Dedifferentiated amniotic fluid mesenchymal stem cell (primary cell): ENCODE data around the gene PDYN.

Experiments
- DNase-seq: peaks from one replicate; pipeline ENCODE4 v3.0.0-alpha.2; 2016; ENCODE audit errors: extremely low spot score

Gene PDYN

DNA sequence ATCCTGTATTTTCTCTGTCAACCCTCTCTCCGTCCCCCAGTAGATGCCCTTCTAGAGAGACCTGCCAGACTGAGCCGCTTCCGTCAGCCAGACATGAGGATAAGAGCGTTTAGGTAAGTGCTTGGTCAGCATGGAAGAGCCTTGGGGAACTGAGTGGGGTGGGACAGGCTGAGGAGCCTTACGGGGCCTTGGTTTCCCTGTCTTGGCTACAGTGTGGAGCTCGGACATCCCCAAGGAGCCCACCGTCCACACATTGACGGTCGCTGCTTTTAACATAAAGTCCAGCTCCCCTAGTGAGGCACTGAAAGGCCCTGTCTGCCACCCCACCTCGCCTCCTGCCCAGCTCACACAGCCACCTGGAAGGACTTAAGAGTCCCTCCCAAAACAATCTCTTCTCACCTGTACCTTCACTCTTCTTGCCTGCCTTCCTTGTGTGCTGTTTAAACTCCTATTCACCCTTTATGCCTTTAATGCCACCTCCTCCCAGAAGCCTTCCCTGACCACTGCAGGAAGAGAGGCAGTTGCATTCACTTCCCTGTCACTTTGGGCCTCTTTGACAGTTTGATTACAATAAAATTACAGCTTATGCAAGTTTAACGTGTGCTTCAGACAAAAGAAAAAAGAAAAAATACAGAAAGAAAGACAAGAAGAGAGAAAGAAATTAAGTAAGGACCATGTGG is 42.3 kb downstream of the PDYN start:
- DNase-seq: no peak

DNA sequence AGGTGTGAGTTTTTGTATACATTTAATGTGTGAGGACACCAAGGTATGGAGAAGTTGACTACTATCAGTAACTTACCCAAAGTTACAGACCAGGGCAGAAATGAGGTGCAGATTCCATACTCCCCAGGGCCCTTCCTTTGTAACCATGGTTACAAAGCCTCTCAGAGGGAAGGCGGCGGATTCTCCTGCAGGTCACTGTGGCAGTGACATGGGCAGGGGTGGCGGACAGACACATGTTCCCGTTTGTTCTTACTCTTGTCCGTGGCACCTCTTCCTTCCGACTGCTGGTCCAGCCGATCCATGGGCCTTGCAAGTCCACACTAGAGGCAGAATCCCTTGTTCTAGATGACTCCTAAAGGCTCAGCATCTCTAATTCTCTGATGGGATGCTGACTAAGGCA is 43.0 kb downstream of the PDYN start:
- DNase-seq: no peak

- DNase-seq: no peak
Measured at GRCh38 chr20:1949347-1950100, 44.3 kb downstream of the PDYN start.

- no peak for DNase-seq
Measured at GRCh38 chr20:1947535-1947846, 46.4 kb downstream of the PDYN start.

DNA sequence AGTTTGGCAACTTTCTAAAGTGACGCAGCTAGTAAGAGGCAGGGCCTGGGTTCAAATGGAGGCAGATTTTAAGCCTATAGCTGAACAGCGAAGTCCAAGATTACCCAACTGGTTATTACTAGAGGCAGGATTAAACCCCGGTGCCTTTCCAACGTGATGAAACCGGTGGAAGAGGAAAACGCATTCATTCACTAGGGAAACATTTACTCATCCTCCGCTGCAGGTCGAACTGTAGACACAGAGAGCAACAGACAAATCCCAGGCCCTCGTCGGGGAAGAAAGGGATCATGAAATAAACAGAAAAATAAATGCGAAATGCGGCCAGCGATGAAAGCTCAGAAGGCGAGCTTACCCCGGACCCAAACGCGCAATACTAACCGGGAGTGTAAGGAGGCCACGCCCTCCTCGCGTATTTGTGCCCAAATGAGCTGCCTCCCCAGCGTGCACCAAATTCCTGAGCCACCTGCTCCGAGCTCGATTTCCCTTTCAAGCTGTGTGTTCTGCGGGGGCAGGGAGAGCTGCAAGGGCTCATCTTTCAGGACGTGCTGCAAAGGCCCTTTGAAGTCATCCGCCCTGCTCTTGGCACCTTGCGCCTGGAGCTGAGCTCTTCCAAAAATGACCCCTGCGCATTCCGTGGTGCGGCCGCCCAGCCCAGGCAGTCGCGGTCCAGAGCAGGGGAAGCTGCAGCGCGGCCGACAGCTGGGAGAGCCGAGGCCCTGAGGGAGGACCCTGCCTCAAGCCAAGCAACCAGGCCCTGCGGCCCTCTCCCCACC is 46.9 kb downstream of the PDYN start:
- no peak for DNase-seq

DNA sequence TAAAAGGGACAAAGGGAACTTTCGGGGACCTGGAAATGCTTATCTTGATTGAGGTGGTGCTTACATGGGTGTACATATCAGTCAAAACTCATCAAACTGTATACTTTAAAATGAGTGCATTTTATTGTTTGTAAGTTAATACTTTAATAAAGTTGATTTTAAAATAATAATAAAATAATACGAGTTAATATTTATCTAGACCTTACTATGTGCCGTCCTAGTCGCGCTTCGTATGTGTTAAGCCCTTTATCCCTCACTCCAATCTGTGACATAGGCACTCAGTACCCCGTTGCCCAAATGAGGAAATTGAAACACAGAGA is 47.5 kb downstream of the PDYN start:
- DNase-seq: no peak

GRCh38 chr20:1945660-1946059 is 48.2 kb downstream of the PDYN start:
- DNase-seq: no peak

GRCh38 chr20:1945134-1945618 is 48.7 kb downstream of the PDYN start:
- no peak for DNase-seq

GRCh38 chr20:1944345-1945091 is 49.3 kb downstream of the PDYN start:
- DNase-seq: no peak

- no peak for DNase-seq
Measured at GRCh38 chr20:1943275-1944002, 50.4 kb downstream of the PDYN start.

DNA sequence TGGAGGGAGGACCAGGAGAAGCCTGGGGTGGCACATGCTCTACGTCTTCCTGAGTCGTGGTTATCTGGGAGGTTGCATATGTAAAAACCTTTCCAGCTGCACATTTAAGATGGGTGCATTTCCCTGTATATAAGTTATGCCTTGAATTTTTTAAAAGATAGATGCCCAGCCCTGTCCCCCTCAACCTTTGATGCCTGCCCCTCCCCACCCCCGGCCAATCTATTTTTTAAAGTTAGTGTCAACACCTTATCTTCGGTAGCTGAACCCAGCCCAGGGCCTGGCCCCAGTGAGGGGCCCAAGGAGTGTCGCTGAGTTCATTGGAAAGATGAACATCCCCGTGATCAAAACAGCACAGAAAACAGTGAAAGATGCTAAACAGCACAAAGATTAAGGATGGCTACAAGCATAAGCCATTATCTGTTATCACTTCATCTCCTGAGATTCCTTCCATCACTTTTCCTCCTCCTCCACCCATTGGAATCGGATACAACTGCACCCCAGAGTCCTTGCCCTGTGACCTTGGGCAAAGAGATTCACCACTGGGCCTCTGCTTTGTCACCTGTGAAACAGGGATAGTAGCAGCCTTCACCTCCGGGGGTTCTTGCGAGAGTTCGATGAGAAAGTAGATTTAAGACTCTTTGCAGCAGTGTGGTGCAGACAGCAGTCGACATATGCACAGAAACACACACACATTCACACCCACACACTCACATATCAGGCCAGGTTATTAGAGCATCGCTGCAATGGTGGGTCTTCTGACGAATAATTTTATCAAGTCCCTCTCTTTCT is 51.2 kb downstream of the PDYN start:
- no peak for DNase-seq

DNA sequence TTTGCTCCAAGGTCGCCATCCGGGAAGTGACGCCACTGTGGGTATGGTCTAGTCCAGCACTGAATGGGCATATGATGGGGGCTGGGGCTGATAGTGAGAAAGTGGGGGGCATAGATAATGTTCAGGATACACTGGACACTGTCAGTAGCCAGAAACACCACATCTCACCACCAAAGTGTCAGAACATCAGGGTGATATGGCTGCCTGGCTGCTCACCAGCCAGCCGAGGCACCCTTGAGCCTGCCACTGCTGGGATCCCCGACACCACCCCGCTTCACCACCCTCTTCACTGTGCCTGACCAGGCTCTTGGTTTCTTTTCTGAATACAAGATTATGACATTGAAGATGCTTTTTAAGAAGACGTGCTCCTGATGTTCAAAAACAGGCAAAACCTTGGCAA is 51.8 kb downstream of the PDYN start:
- DNase-seq: no peak

DNA sequence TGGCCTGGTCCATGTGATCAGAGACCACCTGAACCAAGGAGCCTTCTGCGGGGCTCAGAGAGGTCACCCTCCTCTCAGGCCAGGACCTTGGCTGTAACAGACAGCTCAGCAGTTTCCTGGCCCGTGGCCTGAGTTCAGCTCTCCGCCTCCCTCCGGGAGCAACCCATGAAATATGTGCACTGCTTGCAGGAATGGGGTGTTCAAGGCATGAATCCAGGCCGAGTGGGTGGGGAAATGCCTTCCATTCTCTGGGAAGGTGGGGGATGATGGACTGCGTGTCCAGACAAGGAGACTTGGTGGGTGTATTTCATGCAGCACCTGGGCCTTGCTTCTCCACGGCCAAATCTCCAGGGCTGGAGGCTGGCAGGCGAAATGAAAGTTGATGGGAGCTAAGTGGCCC is 52.6 kb downstream of the PDYN start:
- no peak for DNase-seq

DNA sequence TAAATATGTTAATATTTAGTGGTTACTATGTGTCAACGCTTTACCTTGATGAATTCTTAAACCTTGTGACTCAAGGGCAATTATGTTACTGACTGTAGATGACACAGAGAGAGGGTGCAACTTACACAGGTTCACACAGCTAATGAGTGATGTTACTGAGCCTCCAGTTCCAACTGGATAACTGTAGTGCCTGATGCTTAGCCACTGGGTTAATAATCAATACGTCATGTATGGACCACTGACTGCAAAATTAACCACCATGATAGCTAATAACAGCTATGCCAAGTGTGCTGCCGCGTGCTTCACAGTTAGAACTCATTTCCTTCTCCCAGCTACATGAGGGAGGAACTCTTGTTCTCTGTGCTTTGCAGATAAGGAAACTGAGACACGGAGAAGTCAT is 53.3 kb downstream of the PDYN start:
- no peak for DNase-seq

DNA sequence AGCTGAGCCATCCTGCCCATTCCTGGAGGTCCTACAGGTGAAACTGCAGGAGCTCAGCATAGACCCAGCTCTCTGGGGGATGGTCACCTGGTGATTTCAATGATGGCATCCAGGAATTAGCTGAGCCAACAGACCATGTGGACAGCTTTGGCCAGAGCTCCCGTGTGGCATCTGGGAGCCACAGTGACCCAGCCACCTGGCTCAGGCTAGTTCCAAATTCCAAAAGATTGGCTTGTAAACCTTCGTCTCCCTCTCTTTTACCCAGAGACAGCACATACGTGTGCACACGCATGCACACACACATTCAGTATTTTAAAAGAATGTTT is 54.6 kb downstream of the PDYN start:
- DNase-seq: no peak

GRCh38 chr20:1938464-1939269 is 55.2 kb downstream of the PDYN start:
- no peak for DNase-seq

GRCh38 chr20:1937316-1937976 is 56.4 kb downstream of the PDYN start:
- no peak for DNase-seq

- DNase-seq: no peak
Measured at GRCh38 chr20:1935696-1936366, 58.0 kb downstream of the PDYN start.
